Measurements from ENCODE around the gene COL13A1.

DNA sequence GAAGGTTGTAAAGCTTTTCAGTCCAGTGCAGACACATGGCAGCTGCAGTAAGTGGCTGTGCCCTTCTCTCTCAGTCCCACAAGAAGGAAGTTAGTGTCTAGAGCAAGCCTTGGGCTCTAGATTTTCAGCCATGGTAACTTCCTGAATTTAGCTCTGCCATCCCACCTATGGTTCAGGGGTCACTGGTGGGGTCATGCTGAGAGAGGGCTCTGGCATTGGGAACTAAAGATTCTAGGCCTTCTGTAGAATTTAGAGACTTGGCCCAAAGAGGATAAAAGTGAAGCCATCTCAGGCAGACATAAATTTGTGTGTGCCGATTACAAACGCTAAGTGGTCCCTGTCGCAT lies 113.5 kb downstream of the COL13A1 start:
- TF ChIP-seq ZNF274 (IDR thresholded peaks at IDR 0.05; ENCODE audit: low read depth, low read length) (no peak), RAD21 (IDR thresholded peaks at IDR 0.05; ENCODE audit: low read depth) (no peak), EZH2phosphoT487 (IDR thresholded peaks at IDR 0.05; ENCODE audit: borderline replicate concordance) (no peak), EZH2 (IDR thresholded peaks at IDR 0.05) (no peak), POLR2AphosphoS5 (IDR thresholded peaks at IDR 0.05; ENCODE audit: low read depth, low read length) (no peak)
